ENCODE results near the gene LRRC27.

GRCh38 chr10:132371641-132372081 is 39.7 kb downstream of the LRRC27 start:
- TF ChIP-seq CREB1 (IDR thresholded peaks at IDR 0.05; ENCODE audit: low read depth): no peak
- no peak for TF ChIP-seq YY1 (IDR thresholded peaks at IDR 0.05; ENCODE audit: low read depth)
- no peak for TF ChIP-seq TCF12 (IDR thresholded peaks at IDR 0.05; ENCODE audit: low read depth)
